ENCODE measurements around the gene NR2C2. TPM values are rescaled to one million over a fixed set of nuclear protein-coding genes. Genes with fewer than 3 reads are reported as not detected.

NR2C2 gene
- total RNA-seq, 1 experiment from 2014 or later: 38.5 TPM

DNA sequence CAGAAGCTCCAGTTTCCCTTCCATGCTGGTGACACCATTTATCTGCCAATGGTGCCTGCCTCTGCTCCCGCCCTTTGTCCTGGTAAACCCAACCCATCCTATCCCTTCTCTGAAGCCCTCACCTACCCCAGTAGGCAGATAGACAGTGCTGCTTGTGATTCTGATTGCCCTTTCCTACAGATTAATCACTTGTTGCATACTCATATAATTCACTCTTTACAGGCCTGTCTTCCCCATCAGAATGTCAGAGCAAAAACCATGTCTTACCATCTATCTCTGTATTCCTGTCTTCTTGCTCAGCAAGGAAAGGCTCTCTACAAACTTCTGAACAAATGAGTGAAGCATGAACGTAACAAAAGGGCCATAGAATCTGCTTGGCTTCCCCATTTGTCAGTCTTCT lies 69.8 kb downstream of the NR2C2 start:
- Histone ChIP-seq H4K20me1 (ENCODE audit: control insufficient read depth, insufficient read depth, insufficient read length) (no peaks in the 10 kb centered on the region), H3K4me2 (ENCODE audit: insufficient read depth, insufficient read length, low read length) (no peak overlapping the region), H2BK120ac (ENCODE audit: low read depth, low read length, poor library complexity, severe bottlenecking) (no peak overlapping the region), H3K27ac (ENCODE audit: insufficient read length, low read depth, low read length) (no peak overlapping the region), H3K27me3 (ENCODE audit: insufficient read depth, low read length) (no peaks in the 10 kb centered on the region), H3K23ac (ENCODE audit: insufficient read length, low read depth, low read length) (no peak overlapping the region), H3K18ac (ENCODE audit: insufficient read length, low read depth, low read length) (no peak overlapping the region), H3K23me2 (ENCODE audit: insufficient read length, low read depth, low read length, poor library complexity, severe bottlenecking) (no peaks in the 10 kb centered on the region), H2BK12ac (ENCODE audit: insufficient read length, low read depth, low read length) (no peak overlapping the region), H3K4me1 (ENCODE audit: insufficient read depth, low read length) (no peaks in the 10 kb centered on the region), H3K79me1 (ENCODE audit: insufficient read depth, low read depth, low read length, poor library complexity, severe bottlenecking) (no peaks in the 10 kb centered on the region), H2AK5ac (ENCODE audit: insufficient read length, low read length) (no peak overlapping the region), H3K14ac (ENCODE audit: insufficient read depth, low read length) (no peak overlapping the region), H3K79me2 (ENCODE audit: insufficient read depth, low read length) (no peaks in the 10 kb centered on the region), H2BK20ac (ENCODE audit: low read depth, low read length, poor library complexity, severe bottlenecking) (no peak overlapping the region), H4K5ac (ENCODE audit: insufficient read length, low read depth, low read length) (no peak overlapping the region), H2AFZ (ENCODE audit: low read length) (no peak overlapping the region), H3K4ac (ENCODE audit: low read depth, low read length) (no peak overlapping the region), H3T11ph (ENCODE audit: low read length) (no peak overlapping the region), H3K9ac (ENCODE audit: extremely low read depth, insufficient read length, low read length) (no peak overlapping the region), H3K56ac (ENCODE audit: insufficient read length, low read depth, low read length) (no peak overlapping the region), H2BK5ac (ENCODE audit: insufficient read length, low read length) (no peak overlapping the region), H2BK15ac (ENCODE audit: low read depth, low read length) (no peak overlapping the region), H4K91ac (ENCODE audit: insufficient read length, low read depth, low read length) (no peak overlapping the region), H4K8ac (replicated peaks; ENCODE audit: insufficient read length, low read depth, low read length) (no peak overlapping the region), H3K9me3 (ENCODE audit: control insufficient read depth, low read depth, low read length) (no peaks in the 10 kb centered on the region)
- no CpG with 5 or more reads among the region's 2 CpGs for WGBS (ENCODE audit: extremely low coverage, insufficient read length, low lambda C conversion rate)
- Mint-ChIP-seq H3K27ac (peak overlapping the region in 1 of 3 experiments; percentile 82; a peak in 2 of 7 replicates), H3K27me3 (ENCODE audit: low read depth) (no peaks in the 10 kb centered on the region), H3K4me3 (no peak overlapping the region), H3K9me3 (no peaks in the 10 kb centered on the region), H3K36me3 (ENCODE audit: insufficient read depth in 1 of 3, low read depth in 3 of 3) (peaks cover 40 to 92% (median 87%) of the 10 kb centered on the region in 3 experiments), H3K4me1 (no peaks in the 10 kb centered on the region)
- TF ChIP-seq, protein P1, sequence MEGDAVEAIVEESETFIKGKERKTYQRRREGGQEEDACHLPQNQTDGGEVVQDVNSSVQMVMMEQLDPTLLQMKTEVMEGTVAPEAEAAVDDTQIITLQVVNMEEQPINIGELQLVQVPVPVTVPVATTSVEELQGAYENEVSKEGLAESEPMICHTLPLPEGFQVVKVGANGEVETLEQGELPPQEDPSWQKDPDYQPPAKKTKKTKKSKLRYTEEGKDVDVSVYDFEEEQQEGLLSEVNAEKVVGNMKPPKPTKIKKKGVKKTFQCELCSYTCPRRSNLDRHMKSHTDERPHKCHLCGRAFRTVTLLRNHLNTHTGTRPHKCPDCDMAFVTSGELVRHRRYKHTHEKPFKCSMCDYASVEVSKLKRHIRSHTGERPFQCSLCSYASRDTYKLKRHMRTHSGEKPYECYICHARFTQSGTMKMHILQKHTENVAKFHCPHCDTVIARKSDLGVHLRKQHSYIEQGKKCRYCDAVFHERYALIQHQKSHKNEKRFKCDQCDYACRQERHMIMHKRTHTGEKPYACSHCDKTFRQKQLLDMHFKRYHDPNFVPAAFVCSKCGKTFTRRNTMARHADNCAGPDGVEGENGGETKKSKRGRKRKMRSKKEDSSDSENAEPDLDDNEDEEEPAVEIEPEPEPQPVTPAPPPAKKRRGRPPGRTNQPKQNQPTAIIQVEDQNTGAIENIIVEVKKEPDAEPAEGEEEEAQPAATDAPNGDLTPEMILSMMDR (conservative IDR thresholded peaks at IDR 0.05): no peak
- DNase-seq: no peak

Data from H9 (cell line).